Bronchial epithelial cell (primary cell): ENCODE measurements around the gene RCOR2. TPM values are rescaled to one million over a fixed set of nuclear protein-coding genes. Genes with fewer than 3 reads are reported as not detected.
A peak's percentile ranks its signal among the peaks of the same experiment; 100 is the strongest.

Experiments used
- DNase-seq: peaks from one replicate; pipeline ENCODE4 v3.0.0-alpha.2; 2010; ENCODE audit warnings: low read depth
- FAIRE-seq: peaks from 2 replicates; lab custom pipeline; 2011; peaks lifted over from hg19 to GRCh38; lab: Jason Lieb, UNC
- H3K27me3 ChIP-seq: 2 replicates; pipeline ENCODE4 v1.5.1; 2011; ENCODE audit warnings: low read length; ENCODE audit not compliant: control insufficient read depth, insufficient read depth
- H3K36me3 ChIP-seq: 2 replicates; pipeline ENCODE4 v1.5.1; 2011; ENCODE audit warnings: low read length; ENCODE audit not compliant: control insufficient read depth, insufficient read depth
- H3K4me3 ChIP-seq: 2 replicates; pipeline ENCODE4 v1.5.1; 2011; ENCODE audit warnings: mild to moderate bottlenecking, low read depth, low read length, control low read depth
- CTCF ChIP-seq: IDR thresholded peaks from 2 replicates; pipeline ENCODE4 v1.5.1; 2011; ENCODE audit warnings: mild to moderate bottlenecking, moderate library complexity, low read length, control low read depth, inconsistent platforms; ENCODE audit not compliant: insufficient read depth, severe bottlenecking
- total RNA-seq: library from RNA; depleted of rRNA; stranded (reverse); fragments of >200 nt; gene quantifications from 2 replicates; pipeline ENCODE4 v1.2.1, GENCODE V29; 2014

RCOR2 gene
- total RNA-seq, 1 donor from 2014 or later: 2.4 TPM

- Histone ChIP-seq H3K4me3 (no peak overlapping the region), H3K27me3 (no peaks in the 10 kb centered on the region), H3K36me3 (no peaks in the 10 kb centered on the region)
- DNase-seq: no peak
- FAIRE-seq: no peak
- no peak for TF ChIP-seq CTCF
Observed at GRCh38 chr11:63940786-63941185, 23.8 kb upstream of the RCOR2 start.

GRCh38 chr11:63939397-63939891 is 22.5 kb upstream of the RCOR2 start:
- Histone ChIP-seq H3K36me3 (no peaks in the 10 kb centered on the region), H3K4me3 (peak overlapping the region; percentile 88), H3K27me3 (no peaks in the 10 kb centered on the region)
- no peak for TF ChIP-seq CTCF
- no peak for DNase-seq
- FAIRE-seq: no peak

- TF ChIP-seq CTCF: no peak
- no peak for FAIRE-seq
Observed at GRCh38 chr11:63938479-63939396, 21.8 kb upstream of the RCOR2 start, which contains the start of gene NAA40. Gene NAA40 (plus strand): TSS chr11:63939002. CDS start chr11:63939097, 95 bp downstream.

GRCh38 chr11:63937713-63938478 is 20.9 kb upstream of the RCOR2 start:
- Histone ChIP-seq H3K27me3 (no peaks in the 10 kb centered on the region), H3K4me3 (peak overlapping the region; percentile 88), H3K36me3 (no peaks in the 10 kb centered on the region)
- FAIRE-seq (no peak), DNase-seq (no peak)
- no peak for TF ChIP-seq CTCF

More at GRCh38 chr11:63938479-63939396, 21.8 kb upstream of the RCOR2 start, which contains the start of gene NAA40:
- Histone ChIP-seq H3K4me3 (peak within 1 kb of the TSS; percentile 88), H3K27me3 (no peaks in the 10 kb centered on the region), H3K36me3 (no peaks in the 10 kb centered on the region)
- DNase-seq: peak; percentile 83

GRCh38 chr11:63933459-63933858 is 16.5 kb upstream of the RCOR2 start:
- DNase-seq: no peak
- no peak for FAIRE-seq
- Histone ChIP-seq H3K36me3 (no peaks in the 10 kb centered on the region), H3K27me3 (peaks cover 1% of the 10 kb centered on the region), H3K4me3 (no peak overlapping the region)
- TF ChIP-seq CTCF: no peak
